SU-DHL-6 (cell line): ENCODE measurements around the gene CDC42BPA.

Source experiments
- H2AFZ ChIP-seq: fragments of 200-600 bp; sonication (generic); 2 replicates; pipeline ENCODE4 v1.6.1; 2014; ENCODE audit warnings: low read depth, mild to moderate bottlenecking, moderate library complexity, mixed read lengths, antibody characterized with exemption, low read length; ENCODE audit not compliant: severe bottlenecking
- H3F3A ChIP-seq: fragments of 200-600 bp; shearing (Covaris generic); 2 replicates; pipeline ENCODE4 v1.6.0; 2016; ENCODE audit warnings: antibody characterized with exemption, mild to moderate bottlenecking; ENCODE audit not compliant: insufficient read depth
- H3K27ac ChIP-seq: fragments of 200-600 bp; sonication (generic); 2 replicates; pipeline ENCODE4 v1.5.1; 2016; ENCODE audit warnings: low read depth, mild to moderate bottlenecking, low read length, moderate library complexity, mixed read lengths
- H3K27me3 ChIP-seq: fragments of 200-600 bp; sonication (generic), shearing (Covaris generic); 2 replicates; pipeline ENCODE4 v1.6.0; 2014; ENCODE audit warnings: mild to moderate bottlenecking, low read length
- H3K36me3 ChIP-seq: fragments of 200-600 bp; sonication (generic); 2 replicates; pipeline ENCODE4 v1.6.1; 2014; ENCODE audit warnings: mild to moderate bottlenecking, low read length, mixed read lengths
- H3K4me2 ChIP-seq: fragments of 300-600, 200-600 bp; shearing (Covaris generic), sonication (generic); 2 replicates; pipeline ENCODE4 v1.6.0; 2014; ENCODE audit warnings: low read length, low read depth, mild to moderate bottlenecking; ENCODE audit not compliant: poor library complexity, severe bottlenecking
- H3K4me3 ChIP-seq: fragments of 200-600 bp; sonication (generic); 2 replicates; pipeline ENCODE4 v1.5.1; 2014; ENCODE audit warnings: antibody characterized with exemption, low read length, mild to moderate bottlenecking, mixed read lengths; ENCODE audit not compliant: insufficient read depth, poor library complexity, severe bottlenecking
- H3K79me2 ChIP-seq: fragments of 200-600 bp; sonication (generic); 2 replicates; pipeline ENCODE4 v1.6.1; 2014; ENCODE audit warnings: mild to moderate bottlenecking, low read length, moderate library complexity; ENCODE audit not compliant: insufficient read depth
- H3K9ac ChIP-seq: fragments of 200-600 bp; sonication (generic); 2 replicates; pipeline ENCODE4 v1.7.0; 2014; ENCODE audit warnings: mild to moderate bottlenecking, low read length
- H3K9me2 ChIP-seq: fragments of 200-600 bp; sonication (generic); replicated peaks from 2 replicates; pipeline ENCODE4 v1.6.1; 2014; ENCODE audit warnings: low read length; ENCODE audit not compliant: insufficient read depth
- H3K9me3 ChIP-seq: fragments of 200-600 bp; sonication (generic); 2 replicates; pipeline ENCODE4 v1.6.1; 2014; ENCODE audit warnings: low read length, mixed read lengths; ENCODE audit not compliant: insufficient read depth
- H4K20me1 ChIP-seq: fragments of 200-600 bp; sonication (generic); 2 replicates; pipeline ENCODE4 v1.6.1; 2014; ENCODE audit warnings: low read depth, mild to moderate bottlenecking, antibody characterized with exemption, low read length, moderate library complexity, mixed read lengths
- CTCF ChIP-seq: fragments of 200-600 bp; sonication (generic); IDR thresholded peaks from one replicate; pipeline ENCODE4 v1.5.1; 2017; ENCODE audit warnings: antibody characterized with exemption, mild to moderate bottlenecking, low read length, moderate library complexity; ENCODE audit not compliant: insufficient read depth, poor library complexity, severe bottlenecking
- EZH2phosphoT487 ChIP-seq: fragments of 200-600 bp; sonication (generic), shearing (Covaris generic); conservative IDR thresholded peaks from 2 replicates; pipeline ENCODE4 v1.6.1; 2018; ENCODE audit warnings: mild to moderate bottlenecking, antibody characterized with exemption, low read length, moderate library complexity, mixed read lengths

Gene CDC42BPA

GRCh38 chr1:226980565-226981385 lies 337.5 kb downstream of the CDC42BPA start:
- no peak overlapping the region for H3K4me2 ChIP-seq
- H3K27ac ChIP-seq = no peak overlapping the region
- no peaks in the 10 kb centered on the region for H3F3A ChIP-seq
- H3K36me3 ChIP-seq = no peaks in the 10 kb centered on the region
- no peaks in the 10 kb centered on the region for H3K79me2 ChIP-seq
- H3K9me2 ChIP-seq = no peaks in the 10 kb centered on the region
- no peaks in the 10 kb centered on the region for H3K9me3 ChIP-seq
- no peak overlapping the region for H3K9ac ChIP-seq
- H3K27me3 ChIP-seq = no peaks in the 10 kb centered on the region
- no peak overlapping the region for H3K4me3 ChIP-seq
- TF ChIP-seq EZH2phosphoT487 = no peak
- no peak for TF ChIP-seq CTCF
- no peak overlapping the region for H2AFZ ChIP-seq
- H4K20me1 ChIP-seq = no peaks in the 10 kb centered on the region

GRCh38 chr1:226980122-226980560 lies 338.2 kb downstream of the CDC42BPA start:
- Histone ChIP-seq H3K27ac (no peak overlapping the region), H2AFZ (no peak overlapping the region), H3K9me3 (no peaks in the 10 kb centered on the region), H3K4me3 (no peak overlapping the region), H4K20me1 (no peaks in the 10 kb centered on the region), H3F3A (no peaks in the 10 kb centered on the region), H3K36me3 (no peaks in the 10 kb centered on the region), H3K79me2 (no peaks in the 10 kb centered on the region), H3K9me2 (no peaks in the 10 kb centered on the region), H3K27me3 (no peaks in the 10 kb centered on the region), H3K9ac (no peak overlapping the region), H3K4me2 (no peak overlapping the region)
- TF ChIP-seq EZH2phosphoT487 = no peak
- no peak for TF ChIP-seq CTCF

- Histone ChIP-seq H3K4me2 (no peak overlapping the region), H3F3A (no peaks in the 10 kb centered on the region), H3K4me3 (no peak overlapping the region), H3K27ac (no peak overlapping the region), H3K9ac (no peak overlapping the region), H3K9me3 (no peaks in the 10 kb centered on the region), H3K27me3 (no peaks in the 10 kb centered on the region), H2AFZ (no peak overlapping the region), H4K20me1 (no peaks in the 10 kb centered on the region), H3K79me2 (no peaks in the 10 kb centered on the region), H3K9me2 (no peaks in the 10 kb centered on the region), H3K36me3 (no peaks in the 10 kb centered on the region)
- no peak for TF ChIP-seq CTCF
- no peak for TF ChIP-seq EZH2phosphoT487
Observed at GRCh38 chr1:226979517-226980121, 338.7 kb downstream of the CDC42BPA start.
